Stimulated activated CD4-positive, alpha-beta T cell treated with anti-CD3 and anti-CD28 coated beads, Interleukin-2, amount 100 ng/mL, for 24 hours (primary cell): ENCODE data around the gene SERPING1.
"Not testable (repeated sequence)": the region's sequence is repeated elsewhere in the genome, so short reads cannot be mapped to it uniquely, and the experiment has no call there.

Experiments
- DNase-seq, 2 donors: peaks; one replicate each; pipeline ENCODE4 v3.0.0-alpha.2; 2020

SERPING1 gene

DNA sequence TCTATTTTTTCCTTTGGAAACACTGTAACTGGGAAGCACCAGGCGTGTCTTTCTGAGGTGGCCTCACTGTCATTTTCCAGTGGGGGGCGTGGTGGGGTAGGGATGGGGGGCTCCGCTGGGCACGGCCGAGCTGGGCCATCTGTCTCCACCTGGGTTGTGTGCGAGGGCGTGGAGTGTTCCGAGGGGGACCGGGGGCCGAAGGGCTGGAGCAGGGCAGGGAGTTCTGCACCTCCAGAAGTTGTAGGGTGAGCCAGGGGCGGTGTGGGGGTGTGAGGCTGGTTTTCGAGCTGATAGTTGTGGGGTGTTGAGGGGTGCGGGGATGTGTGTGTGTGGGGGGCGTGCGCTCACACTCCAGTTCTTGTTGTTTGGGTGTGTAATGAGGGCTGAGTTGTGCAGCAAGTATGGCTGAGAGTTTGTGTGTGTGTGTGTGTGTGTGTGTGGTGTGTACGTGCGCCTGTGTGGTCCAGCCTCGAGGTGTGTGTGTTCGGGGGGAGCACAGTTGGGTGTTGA is 41.4 kb downstream of the SERPING1 start:
- DNase-seq, result no peak

GRCh38 chr11:57639321-57640067 is 42.0 kb downstream of the SERPING1 start:
- DNase-seq, result no peak

GRCh38 chr11:57640068-57640800 is 42.7 kb downstream of the SERPING1 start:
- DNase-seq, result no peak

GRCh38 chr11:57641011-57641807 is 43.7 kb downstream of the SERPING1 start:
- DNase-seq, result no peak

DNA sequence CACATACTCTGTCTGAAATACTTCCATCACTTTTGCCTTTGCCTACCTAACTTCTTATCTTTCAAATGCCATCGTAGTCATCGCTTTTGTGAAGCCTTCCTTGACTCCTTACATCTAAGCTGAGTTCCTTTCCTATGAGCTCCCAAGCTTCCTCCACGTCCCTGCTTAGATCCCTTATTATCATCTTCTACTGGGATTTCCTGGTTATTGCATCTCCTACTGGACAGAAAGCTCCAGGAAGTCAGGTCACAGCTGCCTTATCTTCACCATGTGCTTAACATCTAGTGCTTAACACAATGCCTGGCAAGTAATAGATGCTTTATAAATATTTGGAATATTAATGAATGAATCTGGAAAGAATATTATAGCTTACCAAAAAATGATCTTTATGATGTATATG is 46.3 kb downstream of the SERPING1 start:
- DNase-seq, result no peak

DNA sequence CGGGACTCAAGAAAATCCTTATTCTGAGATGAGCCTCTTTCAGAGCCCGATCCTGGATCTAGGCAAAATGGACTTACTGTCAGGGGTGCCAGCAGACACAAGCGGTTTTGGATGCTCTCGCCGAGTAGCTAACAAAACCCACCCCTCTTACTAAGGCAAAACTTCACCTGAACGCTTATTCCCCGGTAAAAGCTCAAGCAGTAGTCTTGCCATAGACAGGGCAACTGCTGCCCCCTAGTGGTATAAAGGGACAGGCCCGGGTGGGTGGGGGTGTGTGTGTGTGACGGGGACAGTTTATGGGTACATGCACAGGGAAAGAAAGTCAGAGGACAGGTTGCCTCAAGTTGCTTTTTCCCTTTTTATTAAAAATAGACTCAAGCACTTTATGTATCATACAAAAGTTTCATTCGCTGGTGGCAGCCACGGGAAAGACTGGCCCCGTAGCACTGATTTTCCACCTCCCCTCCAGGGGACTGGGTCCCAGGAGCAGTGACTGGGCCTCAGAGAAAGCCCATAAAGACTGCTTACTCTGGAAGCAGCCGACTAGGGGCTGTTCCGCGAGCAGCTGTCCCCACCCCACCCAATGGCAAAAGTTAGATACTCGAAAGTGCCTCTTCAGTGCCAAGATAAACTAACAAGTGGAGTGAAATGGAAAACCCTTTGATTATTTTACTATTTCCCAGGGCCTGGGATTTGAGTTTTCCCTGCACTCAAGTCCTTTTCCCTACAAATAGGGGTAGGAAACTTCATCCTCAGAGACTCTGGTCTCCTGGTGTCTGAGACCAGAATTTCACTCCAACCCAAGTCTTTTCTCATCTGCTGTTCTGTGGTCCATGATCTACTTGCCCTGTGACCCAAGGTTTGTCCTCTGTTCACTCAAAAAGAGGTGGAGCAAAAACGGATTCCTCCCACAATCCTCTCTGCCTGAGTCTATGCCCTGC is 47.5 kb downstream of the SERPING1 start:
- DNase-seq, result peak; percentile 87 to 90

DNA sequence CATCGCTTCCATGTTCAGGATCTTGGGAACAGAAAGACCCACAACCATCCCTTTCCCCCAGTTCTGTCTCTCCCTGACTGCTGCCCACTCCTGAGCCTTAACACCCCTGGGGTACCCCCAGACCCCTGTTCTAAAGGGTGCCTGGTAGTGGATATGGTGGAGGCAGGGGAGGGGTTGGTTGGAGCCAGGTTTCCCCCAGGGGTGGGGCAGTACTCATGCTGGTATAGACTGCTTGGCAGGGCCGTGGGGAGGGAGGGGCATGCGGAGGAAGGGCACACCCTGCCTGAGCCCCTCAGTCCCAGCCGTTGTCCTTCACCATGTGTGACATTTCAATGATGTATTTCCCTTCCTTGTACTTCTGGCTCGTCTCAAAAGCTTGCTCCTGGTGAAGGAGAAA is 48.2 kb downstream of the SERPING1 start:
- DNase-seq, result no peak

- no peak for DNase-seq
Observed at GRCh38 chr11:57646194-57646798, 48.8 kb downstream of the SERPING1 start.

- DNase-seq, result no peak
Observed at GRCh38 chr11:57646799-57647303, 49.4 kb downstream of the SERPING1 start.

DNA sequence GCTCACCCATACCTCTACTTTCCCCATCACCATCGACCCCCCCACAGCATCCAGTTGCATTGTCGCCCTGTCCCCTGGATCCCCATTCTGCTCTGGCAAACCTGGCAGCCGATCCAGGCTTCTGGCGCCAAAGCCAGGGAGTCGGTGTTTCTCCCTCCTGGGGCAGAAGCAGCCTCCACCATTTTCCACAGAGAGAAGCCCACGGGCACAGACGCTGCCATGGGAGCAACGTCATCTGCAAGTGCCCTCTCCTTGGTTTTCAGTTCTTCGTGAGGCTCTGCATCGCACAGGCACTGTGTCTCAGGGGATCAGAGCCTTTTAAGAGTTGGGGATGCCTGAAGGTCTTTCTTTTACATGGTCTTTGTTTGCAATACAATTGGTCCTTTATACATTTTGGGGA is 49.9 kb downstream of the SERPING1 start:
- DNase-seq, result no peak

DNA sequence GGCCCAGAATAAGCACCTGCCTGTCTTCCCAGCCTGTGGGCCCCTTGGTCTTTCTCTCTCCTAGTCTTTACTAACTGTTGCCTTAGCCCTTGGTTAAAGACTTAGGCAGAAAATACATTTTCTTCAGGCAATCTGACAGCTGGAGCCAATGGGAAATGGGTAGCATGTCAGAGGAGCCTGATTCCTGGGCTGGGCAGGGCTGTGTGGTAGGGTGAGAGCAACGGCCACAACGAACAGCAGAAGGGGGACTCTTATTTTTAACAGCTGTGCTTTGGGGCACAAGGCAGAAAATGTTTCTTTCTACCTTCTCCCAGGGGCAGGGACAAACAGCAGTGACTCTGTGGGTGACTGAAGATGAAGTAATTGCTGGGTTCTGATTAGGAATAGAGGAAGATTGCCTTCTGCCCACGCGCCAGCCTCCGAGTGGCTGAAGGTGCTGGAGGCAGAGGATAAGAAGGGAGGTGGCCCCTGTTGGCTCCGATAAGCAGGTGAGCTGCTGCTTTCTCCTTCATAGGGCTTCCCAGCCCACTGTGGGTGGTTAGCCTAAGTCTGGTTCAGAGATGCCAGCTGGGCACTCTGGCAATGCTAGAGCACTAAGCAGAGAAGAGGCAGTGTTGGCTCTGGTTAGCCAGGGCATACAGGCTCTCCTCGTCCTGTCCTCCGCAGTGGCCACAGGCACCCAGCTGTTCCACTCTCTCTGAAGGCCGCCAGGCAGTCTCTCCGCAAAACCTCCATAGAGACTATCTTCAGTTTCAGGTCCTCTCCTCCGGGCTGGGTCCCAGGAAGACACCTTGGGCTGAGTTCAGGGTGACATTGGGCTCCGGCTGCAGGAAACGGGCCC is 50.7 kb downstream of the SERPING1 start:
- DNase-seq, result no peak

DNA sequence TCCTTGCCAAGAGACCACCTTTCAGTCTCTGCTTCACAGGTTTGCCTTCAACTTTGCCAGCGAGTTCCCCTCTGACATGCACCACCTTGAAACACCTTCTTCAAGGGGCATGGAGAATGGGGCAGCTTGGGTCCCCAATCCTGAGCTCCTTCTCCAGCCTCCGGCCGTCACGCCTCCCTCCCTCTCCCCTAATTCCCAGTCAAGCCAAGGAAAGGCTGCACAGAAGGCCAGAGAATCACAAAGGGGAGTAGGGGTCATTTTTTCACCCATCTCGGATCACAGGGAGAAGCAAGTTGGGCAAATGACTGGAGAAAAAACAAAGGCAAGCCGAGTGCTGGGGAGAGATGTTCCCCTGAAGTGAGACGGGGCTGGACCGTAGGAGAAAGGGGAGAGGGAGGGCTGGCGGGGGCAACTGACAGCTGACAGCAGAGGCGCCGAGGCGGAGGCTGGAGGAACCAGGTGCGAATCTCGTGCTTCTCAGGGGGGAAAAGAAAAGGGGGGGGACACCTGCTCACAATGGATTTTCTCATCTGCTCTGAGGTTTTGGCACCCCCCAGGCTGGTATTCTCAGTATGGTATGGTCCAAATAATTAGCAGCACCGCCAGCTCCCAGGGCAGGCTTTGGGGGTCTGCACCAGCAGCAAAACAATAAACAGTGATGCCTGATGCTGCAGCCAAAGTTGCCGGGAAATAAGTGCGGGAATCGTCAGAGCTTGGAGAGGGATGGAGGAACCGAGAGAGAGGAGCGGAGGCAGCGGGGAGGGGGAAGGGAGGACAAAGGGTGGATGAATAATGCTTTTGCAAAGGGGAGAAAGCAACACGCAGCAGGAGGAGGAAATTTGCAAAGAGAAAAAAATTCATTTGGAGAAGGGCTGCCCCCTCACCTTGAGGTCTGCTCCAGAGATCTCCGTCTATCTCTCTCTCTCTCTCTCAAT is 51.6 kb downstream of the SERPING1 start:
- no peak for DNase-seq

DNA sequence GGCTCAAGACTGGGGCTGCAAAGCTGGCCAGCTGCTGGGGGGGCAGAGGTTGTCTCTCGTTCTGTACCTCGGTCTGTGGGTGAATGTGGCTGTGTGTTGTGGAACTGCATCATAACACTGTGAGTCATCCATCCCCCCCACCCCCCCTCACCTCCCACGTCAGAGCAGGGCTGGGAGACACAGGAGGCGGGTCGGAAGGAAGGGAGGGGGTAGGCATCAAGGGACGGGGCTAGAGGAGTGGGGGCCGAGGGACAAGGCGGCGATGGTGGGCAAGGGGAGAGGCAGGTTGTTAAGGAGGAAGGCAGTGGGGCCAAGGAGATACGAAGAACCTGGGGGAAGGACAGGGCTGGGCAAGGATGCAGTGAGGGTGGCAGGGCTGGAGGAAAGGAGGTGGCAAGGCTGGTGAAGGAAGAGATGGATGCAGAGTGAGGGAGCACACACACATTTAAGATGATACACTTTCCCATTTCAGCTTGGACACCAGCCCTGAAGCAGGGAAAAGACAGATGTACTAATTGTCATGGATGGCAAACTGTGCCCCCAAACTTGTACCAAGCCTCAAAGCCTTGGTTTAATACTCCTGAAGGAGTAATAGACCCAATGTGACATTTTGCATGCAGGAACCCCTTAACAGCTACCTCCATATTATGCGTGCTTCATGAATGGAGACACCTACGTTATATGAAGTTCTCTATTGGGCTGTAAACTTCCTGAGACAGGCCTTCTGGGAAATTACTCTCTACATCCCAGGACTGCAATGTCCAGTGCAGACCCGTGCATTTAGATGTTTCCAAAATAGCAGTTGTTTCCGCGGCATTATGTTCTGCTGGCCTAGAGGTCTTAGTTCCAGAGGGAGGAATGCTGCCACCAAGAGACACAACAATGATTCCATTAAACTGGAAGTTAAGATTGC is 52.6 kb downstream of the SERPING1 start, which contains the start of gene YPEL4:
Gene YPEL4 (minus strand): TSS at position 87 of the 913 bp plus-strand sequence. CDS start 2,805 bp downstream, outside the sequence.
- DNase-seq, result peak; percentile 44 to 64

DNA sequence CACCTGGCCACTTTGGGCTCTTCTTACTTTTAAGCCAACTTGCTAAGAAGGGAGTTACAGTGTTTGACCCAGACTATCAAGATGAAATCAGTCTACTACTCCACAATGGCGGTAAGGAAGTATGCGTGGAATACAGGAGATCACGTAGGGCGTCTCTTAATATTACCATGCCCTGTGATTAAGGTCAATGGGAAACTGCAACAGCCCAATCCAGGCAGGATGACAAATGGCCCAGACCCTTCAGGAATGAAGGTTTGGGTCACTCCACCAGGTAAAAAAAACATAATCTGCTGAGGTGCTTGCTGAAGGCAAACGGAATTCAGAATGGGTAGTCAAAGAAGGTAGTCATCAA is 53.2 kb downstream of the SERPING1 start:
- DNase-seq, result no peak

DNA sequence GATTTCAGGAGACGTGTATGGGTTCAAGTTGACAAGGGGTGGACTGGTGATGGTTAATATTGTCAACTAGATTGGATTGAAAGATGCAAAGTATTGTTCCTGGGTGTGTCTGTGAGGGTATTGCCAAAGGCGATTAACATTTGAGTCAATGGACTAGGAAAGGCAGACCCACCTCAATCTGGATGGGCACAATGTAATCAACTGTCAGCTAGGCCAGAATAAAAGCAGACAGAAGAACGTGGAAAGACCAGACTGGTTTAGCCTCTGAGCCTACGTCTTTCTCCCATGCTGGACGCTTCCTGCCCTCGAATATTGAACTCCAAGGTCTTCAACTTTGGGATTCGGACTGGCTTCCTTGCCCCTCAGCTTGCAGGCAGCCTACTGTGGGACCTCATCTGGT is 53.9 kb downstream of the SERPING1 start:
- DNase-seq, result no peak

DNA sequence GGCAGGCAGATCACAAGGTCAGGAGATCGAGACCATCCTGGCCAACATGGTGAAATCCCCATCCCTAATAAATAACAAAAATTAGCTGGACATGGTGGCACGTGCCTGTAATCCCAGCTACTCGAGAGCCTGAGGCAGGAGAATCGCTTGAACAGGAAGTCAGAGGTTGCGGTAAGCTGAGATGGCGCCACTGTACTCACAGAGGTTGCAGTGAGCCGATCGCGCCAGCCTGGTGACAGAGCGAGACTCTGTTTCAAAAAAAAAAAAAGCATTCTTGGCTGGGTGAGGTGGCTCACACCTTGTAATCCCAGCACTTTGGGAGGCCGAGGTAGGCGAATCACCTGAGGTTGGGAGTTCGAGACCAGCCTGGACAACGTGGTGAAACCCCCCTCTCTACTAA is 54.7 kb downstream of the SERPING1 start:
- DNase-seq, result not testable (repeated sequence)

DNA sequence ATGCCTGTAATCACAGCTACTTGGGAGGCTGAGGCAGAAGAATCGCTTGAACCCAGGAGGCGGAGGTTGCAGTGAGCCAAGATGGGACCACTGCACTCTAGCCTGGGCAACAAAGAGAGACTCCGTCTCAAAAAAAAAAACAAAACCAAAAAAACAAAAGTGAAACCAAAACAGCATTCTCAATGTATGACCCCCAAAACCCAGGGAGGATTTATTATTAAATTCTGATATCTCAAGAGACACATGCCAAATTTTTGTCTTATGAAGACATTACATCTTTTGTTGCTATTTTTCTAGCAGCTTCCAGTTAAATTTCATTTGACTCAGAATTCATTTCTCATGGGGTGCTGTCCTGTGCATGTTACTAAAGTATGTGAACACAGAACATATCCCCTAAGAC is 55.2 kb downstream of the SERPING1 start:
- DNase-seq, result no peak

GRCh38 chr11:57653163-57653562 is 55.7 kb downstream of the SERPING1 start:
- no peak for DNase-seq
